Activated CD8-positive, alpha-beta memory T cell treated with anti-CD3 and anti-CD28 coated beads, Interleukin-2, amount 10 ng/mL, durations not matched to agents 7 days and 5 days (primary cell): Measurements from ENCODE around the gene NUAK1. TPM values are rescaled to one million over a fixed set of nuclear protein-coding genes. Genes with fewer than 3 reads are reported as not detected.
"Not testable (repeated sequence)": the region's sequence is repeated elsewhere in the genome, so short reads cannot be mapped to it uniquely, and the experiment has no call there.

Experiments
- ATAC-seq: fragments of 150-1000 bp; cut with Tn5 transposase; one replicate; pipeline ENCODE4 v1.10.0; 2021; ENCODE audit warnings: moderate library complexity
- CTCF ChIA-PET: fragments of 350-600 bp; sonication (Branson Sonifier 250); formaldehyde crosslinking; loops from one replicate; lab custom pipeline; 2021; ENCODE audit warnings: antibody characterized with exemption; lab: Charles Lee
- DNase-seq: peaks from one replicate; pipeline ENCODE4 v3.0.0-alpha.2; 2020
- H3K27ac Mint-ChIP-seq: one replicate; pipeline ENCODE4 v1.8.0; 2021; ENCODE audit warnings: mild to moderate bottlenecking, mixed read lengths
- H3K27me3 Mint-ChIP-seq: one replicate; pipeline ENCODE4 v1.8.0; 2021; ENCODE audit warnings: mixed read lengths
- H3K36me3 Mint-ChIP-seq: one replicate; pipeline ENCODE4 v1.8.0; 2021; ENCODE audit warnings: mild to moderate bottlenecking, mixed read lengths
- H3K4me1 Mint-ChIP-seq: one replicate; pipeline ENCODE4 v1.8.0; 2021; ENCODE audit warnings: mixed read lengths
- H3K4me3 Mint-ChIP-seq: one replicate; pipeline ENCODE4 v1.8.0; 2021; ENCODE audit warnings: mild to moderate bottlenecking, moderate library complexity, mixed read lengths
- H3K9me3 Mint-ChIP-seq: one replicate; pipeline ENCODE4 v1.8.0; 2022; ENCODE audit warnings: low read depth, mixed read lengths
- total RNA-seq, 2 experiments: library from RNA; stranded (reverse); gene quantifications; one replicate each; pipeline ENCODE4 v1.2.3, GENCODE V29; 2021

The NUAK1 gene
- total RNA-seq, 2 experiments from 2014 or later = not detected

DNA sequence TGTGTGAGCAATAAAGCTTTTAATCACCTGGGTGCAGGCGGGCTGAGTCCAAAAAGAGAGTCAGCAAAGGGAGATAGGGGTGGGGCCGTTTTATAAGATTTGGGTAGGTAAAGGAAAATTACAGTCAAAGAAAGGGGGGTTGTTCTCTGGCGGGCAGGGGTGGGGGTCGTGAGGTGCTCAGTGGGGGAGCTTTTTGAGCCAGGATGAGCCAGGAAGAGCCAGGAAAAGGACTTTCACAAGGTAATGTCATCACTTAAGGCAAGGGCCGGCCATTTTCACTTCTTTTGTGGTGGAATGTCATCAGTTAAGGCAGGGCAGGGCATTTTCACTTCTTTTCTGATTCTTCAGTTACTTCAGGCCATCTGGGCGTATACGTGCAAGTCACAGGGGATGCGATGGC is 3.2 kb upstream of the NUAK1 start:
- CTCF ChIA-PET, H3K9me3 Mint-ChIP-seq, H3K4me3 Mint-ChIP-seq, DNase-seq, H3K4me1 Mint-ChIP-seq, ATAC-seq, H3K27ac Mint-ChIP-seq, H3K36me3 Mint-ChIP-seq: not testable (repeated sequence)
- H3K27me3 Mint-ChIP-seq = peaks cover 62% of the 10 kb centered on the region

- Mint-ChIP-seq H3K27me3 (peaks cover 65% of the 10 kb centered on the region), H3K4me3 (no peak overlapping the region), H3K9me3 (no peaks in the 10 kb centered on the region), H3K4me1 (no peaks in the 10 kb centered on the region), H3K36me3 (peaks cover 1% of the 10 kb centered on the region), H3K27ac (no peak overlapping the region)
- ATAC-seq (no peak), DNase-seq (no peak)
- CTCF ChIA-PET = no interaction called here
Measured at GRCh38 chr12:106141452-106141851, 2.7 kb upstream of the NUAK1 start.

- DNase-seq (no peak), ATAC-seq (no peak)
- CTCF ChIA-PET = no interaction called here
- Mint-ChIP-seq H3K36me3 (peaks cover 1% of the 10 kb centered on the region), H3K27me3 (peaks cover 70% of the 10 kb centered on the region), H3K4me3 (no peak overlapping the region), H3K4me1 (no peaks in the 10 kb centered on the region), H3K9me3 (no peaks in the 10 kb centered on the region), H3K27ac (no peak overlapping the region)
Measured at GRCh38 chr12:106141003-106141402, 2.2 kb upstream of the NUAK1 start.

- Mint-ChIP-seq H3K4me1 (no peaks in the 10 kb centered on the region), H3K27ac (peak overlapping the region; percentile 14), H3K36me3 (peaks cover 1% of the 10 kb centered on the region), H3K9me3 (no peaks in the 10 kb centered on the region), H3K4me3 (no peak overlapping the region), H3K27me3 (peaks cover 72% of the 10 kb centered on the region)
- DNase-seq = no peak
- ATAC-seq = no peak
- CTCF ChIA-PET = no interaction called here
Measured at GRCh38 chr12:106140223-106140986, 1.7 kb upstream of the NUAK1 start.

- no peaks in the 10 kb centered on the region for H3K4me1 Mint-ChIP-seq
- no peak overlapping the region for H3K4me3 Mint-ChIP-seq
- ATAC-seq (peak; percentile 30), DNase-seq (no peak)
- H3K27ac Mint-ChIP-seq = no peak overlapping the region
- H3K9me3 Mint-ChIP-seq = no peaks in the 10 kb centered on the region
- H3K27me3 Mint-ChIP-seq = peaks cover 76% of the 10 kb centered on the region
- peaks cover 1% of the 10 kb centered on the region for H3K36me3 Mint-ChIP-seq
- CTCF ChIA-PET = interaction anchor here (1.2 to 4.0 kb wide), 2 partner anchors 9 to 720 kb away, joined by 3 to 44 read pairs; no protein-coding TSS in a partner anchor
Measured at GRCh38 chr12:106139422-106140171, 843 bp upstream of the NUAK1 start.

GRCh38 chr12:106138357-106138632 is 459 bp downstream of the NUAK1 start:
- ATAC-seq (no peak), DNase-seq (no peak)
- CTCF ChIA-PET = interaction anchor here (4.0 kb wide), 1 partner anchor 719 kb away, joined by 44 read pairs; no protein-coding TSS in a partner anchor
- Mint-ChIP-seq H3K4me1 (no peaks in the 10 kb centered on the region), H3K4me3 (no peak overlapping the region), H3K27ac (no peak overlapping the region), H3K9me3 (no peaks in the 10 kb centered on the region), H3K36me3 (peaks cover 1% of the 10 kb centered on the region), H3K27me3 (peaks cover 74% of the 10 kb centered on the region)

DNA sequence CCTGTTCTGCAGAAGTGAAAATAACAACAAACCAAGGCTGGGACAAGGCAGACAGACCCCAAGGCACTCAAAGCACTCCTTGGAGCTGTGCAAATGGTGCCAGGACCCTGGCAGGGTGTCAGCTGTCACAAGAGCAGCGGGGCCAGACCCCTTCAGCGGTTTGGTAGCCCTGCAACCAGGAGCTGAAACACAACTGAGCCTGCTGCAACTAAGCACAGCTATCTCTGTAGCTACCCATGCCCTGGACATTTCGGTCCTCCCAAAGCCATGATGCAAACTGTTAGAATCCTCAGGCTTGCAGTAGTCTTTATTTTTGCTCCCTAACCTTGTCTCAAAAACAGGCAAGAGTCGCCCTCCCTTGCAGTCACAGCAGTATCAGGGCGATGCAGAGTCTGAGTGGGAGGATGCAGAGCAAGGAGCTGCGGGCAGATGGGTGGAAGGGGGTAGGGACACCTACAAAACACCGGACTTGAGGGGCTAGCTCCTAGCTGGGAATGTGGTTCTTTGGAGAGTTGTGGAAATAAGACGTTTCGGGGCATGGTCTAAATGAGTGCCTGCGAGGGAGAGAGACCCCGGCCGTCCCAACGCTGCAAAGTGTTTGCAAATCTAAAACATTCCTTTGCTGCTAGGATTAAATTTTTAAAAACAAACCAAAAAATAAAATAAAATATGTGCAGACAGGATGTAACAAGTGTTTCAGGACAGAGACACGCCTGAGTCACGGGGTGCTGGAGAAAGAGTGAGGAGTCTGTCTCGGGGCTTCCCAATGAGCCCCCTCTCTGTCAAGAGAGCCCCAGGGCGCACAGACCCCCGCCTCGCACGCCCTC is 1.0 kb downstream of the NUAK1 start:
- Mint-ChIP-seq H3K9me3 (no peaks in the 10 kb centered on the region), H3K27ac (no peak overlapping the region), H3K4me3 (no peak overlapping the region), H3K27me3 (peaks cover 74% of the 10 kb centered on the region), H3K4me1 (no peaks in the 10 kb centered on the region), H3K36me3 (peaks cover 1% of the 10 kb centered on the region)
- no peak for DNase-seq
- CTCF ChIA-PET = interaction anchor here (4.0 kb wide), 1 partner anchor 718 kb away, joined by 44 read pairs; no protein-coding TSS in a partner anchor
- ATAC-seq = no peak

DNA sequence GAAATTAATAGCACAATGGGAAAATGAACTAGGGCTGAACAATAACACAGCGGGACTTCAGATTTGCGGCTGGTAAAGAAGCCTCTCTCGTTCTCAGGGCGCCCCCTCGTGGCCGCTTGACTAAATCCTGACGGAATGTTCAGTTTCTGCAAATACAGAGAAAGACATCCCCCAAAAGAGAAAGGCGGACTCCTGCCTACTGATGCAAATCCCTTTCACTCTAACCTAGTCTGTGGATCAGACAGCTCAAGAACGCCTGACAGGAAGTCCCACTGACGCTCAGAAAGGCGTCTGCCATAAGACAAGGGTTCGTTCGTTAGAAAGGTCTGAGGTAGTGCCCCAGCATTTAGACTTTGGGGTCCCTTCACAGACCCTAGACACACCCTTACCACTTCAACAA is 2.5 kb downstream of the NUAK1 start:
- no peaks in the 10 kb centered on the region for H3K9me3 Mint-ChIP-seq
- H3K4me3 Mint-ChIP-seq = no peak overlapping the region
- peaks cover 64% of the 10 kb centered on the region for H3K27me3 Mint-ChIP-seq
- CTCF ChIA-PET = interaction anchor here (0.8 to 4.0 kb wide), 10 partner anchors 8 to 717 kb away, joined by 3 to 44 read pairs (median 3); no protein-coding TSS in a partner anchor
- ATAC-seq = peak; percentile 27
- H3K4me1 Mint-ChIP-seq = no peaks in the 10 kb centered on the region
- H3K27ac Mint-ChIP-seq = no peak overlapping the region
- H3K36me3 Mint-ChIP-seq = peaks cover 1% of the 10 kb centered on the region
- DNase-seq = peak; percentile 79

GRCh38 chr12:106135781-106136180 is 3.0 kb downstream of the NUAK1 start:
- ATAC-seq (no peak), DNase-seq (no peak)
- CTCF ChIA-PET = interaction anchor here (0.9 to 4.0 kb wide), 9 partner anchors 9 to 716 kb away, joined by 3 to 44 read pairs (median 3); no protein-coding TSS in a partner anchor
- Mint-ChIP-seq H3K27me3 (peaks cover 59% of the 10 kb centered on the region), H3K4me3 (no peak overlapping the region), H3K9me3 (no peaks in the 10 kb centered on the region), H3K27ac (no peak overlapping the region), H3K4me1 (no peaks in the 10 kb centered on the region), H3K36me3 (peaks cover 1% of the 10 kb centered on the region)

DNA sequence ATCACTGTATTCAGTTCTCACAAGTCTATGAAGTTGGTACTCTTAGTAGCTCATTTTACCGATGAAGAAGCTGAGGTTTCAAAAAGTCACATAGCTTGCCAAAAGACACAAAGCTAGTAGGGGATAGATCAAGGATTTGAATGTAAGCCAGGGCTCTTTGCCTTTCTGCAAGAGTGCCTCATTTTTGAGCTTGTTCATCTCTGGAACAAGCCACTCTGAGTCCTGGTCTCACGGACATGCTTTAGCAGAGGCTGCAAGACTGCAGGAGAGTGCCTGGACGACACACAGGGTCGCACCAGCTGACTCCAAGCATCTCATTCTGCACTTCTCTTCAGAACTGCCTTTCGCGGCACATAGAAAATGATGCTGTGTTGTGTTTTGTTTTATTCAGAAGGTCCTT is 3.7 kb downstream of the NUAK1 start:
- Mint-ChIP-seq H3K4me3 (no peak overlapping the region), H3K27ac (no peak overlapping the region), H3K9me3 (no peaks in the 10 kb centered on the region), H3K27me3 (peaks cover 56% of the 10 kb centered on the region), H3K4me1 (no peaks in the 10 kb centered on the region), H3K36me3 (no peaks in the 10 kb centered on the region)
- no peak for ATAC-seq
- CTCF ChIA-PET = no interaction called here
- no peak for DNase-seq

GRCh38 chr12:106134294-106134949 is 4.3 kb downstream of the NUAK1 start:
- Mint-ChIP-seq H3K27ac (no peak overlapping the region), H3K4me3 (no peak overlapping the region), H3K27me3 (peaks cover 51% of the 10 kb centered on the region), H3K36me3 (no peaks in the 10 kb centered on the region), H3K9me3 (no peaks in the 10 kb centered on the region), H3K4me1 (no peaks in the 10 kb centered on the region)
- ATAC-seq (no peak), DNase-seq (no peak)
- CTCF ChIA-PET = interaction anchor here (1.8 kb wide), 1 partner anchor 714 kb away, joined by 5 read pairs; no protein-coding TSS in a partner anchor

DNA sequence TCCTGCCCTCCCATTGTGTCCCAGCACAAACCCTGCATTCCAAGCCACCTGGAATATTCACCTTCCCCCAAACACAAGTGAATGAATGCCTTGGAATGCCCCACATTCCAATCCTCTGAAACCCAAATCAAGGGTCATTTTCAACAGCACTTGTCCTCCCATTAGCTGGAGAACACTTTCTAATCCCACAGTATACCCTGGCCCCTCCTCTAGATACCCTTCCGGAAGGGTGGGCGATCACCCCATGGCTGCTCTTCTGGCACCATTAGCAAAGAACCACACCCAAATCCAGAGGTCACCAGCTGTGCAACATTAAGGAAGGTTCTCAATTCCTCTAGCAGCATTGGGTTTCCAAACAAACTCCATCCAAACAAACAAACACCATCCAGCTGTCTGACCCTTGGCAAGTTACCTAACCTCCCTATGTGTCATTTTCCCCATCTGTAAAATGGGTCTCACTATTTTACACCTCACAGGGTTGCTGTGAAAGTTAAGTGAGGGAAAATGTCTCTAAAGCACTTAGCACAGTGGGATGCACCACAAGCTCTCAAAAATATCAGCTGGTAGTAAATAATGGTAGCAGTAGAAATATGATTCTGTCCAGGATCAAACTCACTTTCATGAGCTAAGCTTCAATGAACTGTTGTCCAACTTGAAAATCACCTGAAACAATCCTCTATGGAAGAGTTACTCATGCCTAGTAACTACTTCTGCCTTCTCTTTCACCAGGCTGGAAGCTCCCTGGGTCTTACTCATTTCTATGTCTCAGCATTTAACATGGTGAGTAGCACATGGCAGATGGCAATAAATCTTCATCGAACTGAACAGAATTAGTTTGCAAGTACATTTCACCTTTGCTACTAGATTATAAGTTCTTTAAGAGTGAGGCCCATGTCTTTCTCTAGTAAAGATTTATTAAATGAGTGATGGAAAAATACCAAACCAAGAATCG is 5.3 kb downstream of the NUAK1 start:
- H3K36me3 Mint-ChIP-seq = no peaks in the 10 kb centered on the region
- no peak overlapping the region for H3K27ac Mint-ChIP-seq
- CTCF ChIA-PET = interaction anchor here (0.9 to 1.8 kb wide), 3 partner anchors 16 to 713 kb away, joined by 3 to 5 read pairs (median 4); no protein-coding TSS in a partner anchor
- no peak for ATAC-seq
- DNase-seq = no peak
- H3K4me1 Mint-ChIP-seq = no peaks in the 10 kb centered on the region
- H3K27me3 Mint-ChIP-seq = peaks cover 56% of the 10 kb centered on the region
- H3K4me3 Mint-ChIP-seq = no peak overlapping the region
- no peaks in the 10 kb centered on the region for H3K9me3 Mint-ChIP-seq
